H9 (cell line): ENCODE results near the gene CCDC30. TPM values are rescaled to one million over a fixed set of nuclear protein-coding genes. Genes with fewer than 3 reads are reported as not detected.

Experiments used
- DNase-seq: peaks from one replicate; pipeline ENCODE4 v3.0.0-alpha.2; 2017
- H2AFZ ChIP-seq: one replicate; pipeline ENCODE4 v1.6.1; 2013; ENCODE audit warnings: mild to moderate bottlenecking, low read length, control low read depth, moderate library complexity
- H2AK5ac ChIP-seq: 2 replicates; pipeline ENCODE4 v1.6.1; 2013; ENCODE audit warnings: low read length, control low read depth, mixed read lengths; ENCODE audit not compliant: insufficient read length
- H2BK120ac ChIP-seq: one replicate; pipeline ENCODE4 v1.6.1; 2013; ENCODE audit warnings: low read depth, mild to moderate bottlenecking, low read length, control low read depth, inconsistent platforms; ENCODE audit not compliant: poor library complexity, severe bottlenecking
- H2BK12ac ChIP-seq: 2 replicates; pipeline ENCODE4 v1.6.1; 2013; ENCODE audit warnings: low read length, control low read depth, mixed read lengths, low read depth; ENCODE audit not compliant: insufficient read length
- H2BK15ac ChIP-seq: 2 replicates; pipeline ENCODE4 v1.6.1; 2013; ENCODE audit warnings: low read depth, low read length, control low read depth
- H2BK20ac ChIP-seq: one replicate; pipeline ENCODE4 v1.6.1; 2013; ENCODE audit warnings: low read depth, mild to moderate bottlenecking, low read length, control low read depth, inconsistent platforms; ENCODE audit not compliant: poor library complexity, severe bottlenecking
- H2BK5ac ChIP-seq: 2 replicates; pipeline ENCODE4 v1.6.1; 2013; ENCODE audit warnings: low read length, control low read depth, mixed read lengths; ENCODE audit not compliant: insufficient read length
- H3K14ac ChIP-seq: 2 replicates; pipeline ENCODE4 v1.6.1; 2013; ENCODE audit warnings: low read length, control low read depth; ENCODE audit not compliant: insufficient read depth
- H3K18ac ChIP-seq: 2 replicates; pipeline ENCODE4 v1.6.1; 2013; ENCODE audit warnings: low read depth, mild to moderate bottlenecking, mixed read lengths, low read length, control low read depth; ENCODE audit not compliant: insufficient read length
- H3K23ac ChIP-seq: 2 replicates; pipeline ENCODE4 v1.6.1; 2013; ENCODE audit warnings: low read length, control low read depth, mixed read lengths, low read depth; ENCODE audit not compliant: insufficient read length
- H3K23me2 ChIP-seq: 2 replicates; pipeline ENCODE4 v1.6.1; 2013; ENCODE audit warnings: low read depth, mild to moderate bottlenecking, mixed read lengths, low read length, control low read depth; ENCODE audit not compliant: insufficient read length, poor library complexity, severe bottlenecking
- H3K27ac ChIP-seq: 2 replicates; pipeline ENCODE4 v1.5.1; 2013; ENCODE audit warnings: low read length, control low read depth, mixed read lengths, low read depth; ENCODE audit not compliant: insufficient read length
- H3K27me3 ChIP-seq: 2 replicates; pipeline ENCODE4 v1.6.1; 2013; ENCODE audit warnings: low read length, control low read depth, inconsistent platforms; ENCODE audit not compliant: insufficient read depth
- H3K4ac ChIP-seq: 2 replicates; pipeline ENCODE4 v1.6.1; 2013; ENCODE audit warnings: low read depth, mild to moderate bottlenecking, control low read depth, inconsistent platforms, low read length, moderate library complexity
- H3K4me1 ChIP-seq: 2 replicates; pipeline ENCODE4 v1.6.1; 2013; ENCODE audit warnings: low read length, control low read depth, inconsistent platforms; ENCODE audit not compliant: insufficient read depth
- H3K4me2 ChIP-seq: 2 replicates; pipeline ENCODE4 v1.6.1; 2013; ENCODE audit warnings: low read length, control low read depth, mixed read lengths; ENCODE audit not compliant: insufficient read length, insufficient read depth
- H3K56ac ChIP-seq: 2 replicates; pipeline ENCODE4 v1.6.1; 2013; ENCODE audit warnings: low read depth, mild to moderate bottlenecking, mixed read lengths, low read length, control low read depth; ENCODE audit not compliant: insufficient read length
- H3K79me1 ChIP-seq: 2 replicates; pipeline ENCODE4 v1.6.1; 2013; ENCODE audit warnings: low read depth, mild to moderate bottlenecking, moderate library complexity, low read length, control low read depth, inconsistent platforms; ENCODE audit not compliant: insufficient read depth, poor library complexity, severe bottlenecking
- H3K79me2 ChIP-seq: 2 replicates; pipeline ENCODE4 v1.6.1; 2013; ENCODE audit warnings: low read length, control low read depth, inconsistent platforms; ENCODE audit not compliant: insufficient read depth
- H3K9ac ChIP-seq: 2 replicates; pipeline ENCODE4 v1.6.1; 2013; ENCODE audit warnings: low read length, control low read depth, mixed read lengths; ENCODE audit not compliant: insufficient read length; ENCODE audit errors: extremely low read depth
- H3K9me3 ChIP-seq: one replicate; pipeline ENCODE4 v1.6.1; 2013; ENCODE audit warnings: low read depth, low read length, inconsistent platforms; ENCODE audit not compliant: control insufficient read depth
- H3T11ph ChIP-seq: one replicate; pipeline ENCODE4 v1.6.1; 2013; ENCODE audit warnings: mild to moderate bottlenecking, low read length, control low read depth, inconsistent platforms
- H4K20me1 ChIP-seq: one replicate; pipeline ENCODE4 v1.6.1; 2013; ENCODE audit not compliant: control insufficient read depth, insufficient read length, insufficient read depth
- H4K5ac ChIP-seq: 2 replicates; pipeline ENCODE4 v1.6.1; 2013; ENCODE audit warnings: low read depth, mild to moderate bottlenecking, mixed read lengths, low read length, control low read depth; ENCODE audit not compliant: insufficient read length
- H4K8ac ChIP-seq: replicated peaks from 2 replicates; pipeline ENCODE4 v1.6.1; 2013; ENCODE audit warnings: low read length, control low read depth, mixed read lengths, low read depth; ENCODE audit not compliant: insufficient read length
- H4K91ac ChIP-seq: 2 replicates; pipeline ENCODE4 v1.6.1; 2013; ENCODE audit warnings: low read depth, mild to moderate bottlenecking, moderate library complexity, mixed read lengths, low read length, control low read depth; ENCODE audit not compliant: insufficient read length
- H3K27ac Mint-ChIP-seq, 3 experiments: 2 replicates in 2 of 3; 3 replicates in 1 of 3; pipeline ENCODE4 v1.8.0; 2020 to 2021; ENCODE audit warnings: mixed read lengths in 3 of 3, mild to moderate bottlenecking in 1 of 3, moderate library complexity in 1 of 3
- H3K27me3 Mint-ChIP-seq: 2 replicates; pipeline ENCODE4 v1.8.0; 2021; ENCODE audit warnings: low read depth, mild to moderate bottlenecking, moderate library complexity, mixed read lengths
- H3K36me3 Mint-ChIP-seq, 3 experiments: 2 replicates in 2 of 3; 3 replicates in 1 of 3; pipeline ENCODE4 v1.8.0; 2020 to 2021; ENCODE audit warnings: low read depth in 3 of 3, mixed read lengths in 3 of 3; ENCODE audit not compliant: insufficient read depth in 1 of 3
- H3K4me1 Mint-ChIP-seq, 2 experiments: 2 replicates each; pipeline ENCODE4 v1.8.0; 2020; ENCODE audit warnings: mixed read lengths in 2 of 2
- H3K4me3 Mint-ChIP-seq, 2 experiments: 2 replicates in 1 of 2; 3 replicates in 1 of 2; pipeline ENCODE4 v1.8.0; 2020 to 2021; ENCODE audit warnings: mild to moderate bottlenecking in 2 of 2, mixed read lengths in 2 of 2, moderate library complexity in 1 of 2
- H3K9me3 Mint-ChIP-seq, 2 experiments: 2 replicates in 1 of 2; 3 replicates in 1 of 2; pipeline ENCODE4 v1.8.0; 2020; ENCODE audit warnings: mild to moderate bottlenecking in 2 of 2, mixed read lengths in 2 of 2, moderate library complexity in 1 of 2
- WGBS: extraction: QIAGEN DNeasy Blood & Tissue Kit; methylation state at CpG from one replicate; pipeline ENCODE4 v1.1.7; 2013; ENCODE audit warnings: missing lambda C conversion rate, low lambda C conversion rate, mixed read lengths; ENCODE audit not compliant: insufficient read length; ENCODE audit errors: extremely low coverage; 5-methylcytosine and 5-hydroxymethylcytosine counted together
- total RNA-seq: library from RNA; stranded (reverse); gene quantifications from 2 replicates; pipeline ENCODE4 v1.2.1, GENCODE V29; 2021
- TF ChIP-seq, protein P1 (sequence below): fragments of 200-600 bp; sonication (generic); conservative IDR thresholded peaks from 3 replicates; pipeline ENCODE4 v1.8.0; 2021; ENCODE audit warnings: antibody characterized with exemption, mild to moderate bottlenecking

Gene CCDC30
- total RNA-seq, 1 experiment from 2014 or later: 1.8 TPM

DNA sequence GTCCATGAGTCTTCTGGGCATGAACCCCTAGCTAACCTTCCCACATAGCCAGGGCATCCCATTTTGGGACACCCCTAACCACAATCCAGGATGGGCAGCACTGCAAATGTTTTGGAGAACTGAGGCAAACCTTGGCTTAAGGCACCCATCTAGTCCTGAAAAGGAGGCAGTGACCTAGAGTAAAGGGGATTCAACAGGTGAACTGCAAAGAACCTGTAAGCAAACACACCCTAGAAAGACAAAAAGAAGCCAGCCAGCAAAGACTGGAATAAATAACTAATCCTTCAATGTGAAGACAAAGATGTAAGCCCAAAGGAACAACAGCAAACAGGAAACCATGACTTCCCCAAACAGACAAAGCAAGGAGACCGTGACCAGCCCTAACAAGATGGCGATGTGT, 138.4 kb downstream of the CCDC30 start:
- no peak overlapping the region for H3K18ac ChIP-seq
- H3K4me1 ChIP-seq: no peaks in the 10 kb centered on the region; the same call in 1 of the 2 replicates
- H3K27me3 ChIP-seq: no peaks in the 10 kb centered on the region
- H2BK12ac ChIP-seq: no peak overlapping the region
- H3K9me3 Mint-ChIP-seq: peaks cover 7 to 17% of the 10 kb centered on the region in 2 experiments
- no peak overlapping the region for H3K27ac Mint-ChIP-seq
- no peak overlapping the region for H3K27ac ChIP-seq
- no peaks in the 10 kb centered on the region for H4K20me1 ChIP-seq
- H4K91ac ChIP-seq: no peak overlapping the region
- no peak overlapping the region for H2BK5ac ChIP-seq
- H2BK15ac ChIP-seq: no peak overlapping the region
- no peak overlapping the region for H4K5ac ChIP-seq
- peaks cover 8 to 16% of the 10 kb centered on the region in 2 experiments for H3K4me1 Mint-ChIP-seq
- H3K56ac ChIP-seq: no peak overlapping the region
- no peak overlapping the region for H4K8ac ChIP-seq
- 0 out of 7 replicates have a peak, but pooled peaks cover 0 to 4% (median 0%) of the 10 kb centered on the region in 3 experiments for H3K36me3 Mint-ChIP-seq
- no peaks in the 10 kb centered on the region for H3K79me1 ChIP-seq
- no peak overlapping the region for H3K14ac ChIP-seq
- no peak overlapping the region for H2AFZ ChIP-seq
- H3K4me3 Mint-ChIP-seq: no peak overlapping the region
- DNase-seq: no peak
- H3K9ac ChIP-seq: no peak overlapping the region
- H2BK20ac ChIP-seq: no peak overlapping the region
- no peak overlapping the region for H2BK120ac ChIP-seq
- no peaks in the 10 kb centered on the region for H3K79me2 ChIP-seq
- H3K4ac ChIP-seq: no peak overlapping the region
- no CpG with 5 or more reads among the region's 2 CpGs for WGBS
- H3K23ac ChIP-seq: no peak overlapping the region
- peaks cover 1% of the 10 kb centered on the region; the same call in 1 of the 2 replicates for H3K27me3 Mint-ChIP-seq
- H3K23me2 ChIP-seq: no peaks in the 10 kb centered on the region
- no peaks in the 10 kb centered on the region for H3K9me3 ChIP-seq
- H3K4me2 ChIP-seq: no peak overlapping the region
- TF ChIP-seq, protein P1, sequence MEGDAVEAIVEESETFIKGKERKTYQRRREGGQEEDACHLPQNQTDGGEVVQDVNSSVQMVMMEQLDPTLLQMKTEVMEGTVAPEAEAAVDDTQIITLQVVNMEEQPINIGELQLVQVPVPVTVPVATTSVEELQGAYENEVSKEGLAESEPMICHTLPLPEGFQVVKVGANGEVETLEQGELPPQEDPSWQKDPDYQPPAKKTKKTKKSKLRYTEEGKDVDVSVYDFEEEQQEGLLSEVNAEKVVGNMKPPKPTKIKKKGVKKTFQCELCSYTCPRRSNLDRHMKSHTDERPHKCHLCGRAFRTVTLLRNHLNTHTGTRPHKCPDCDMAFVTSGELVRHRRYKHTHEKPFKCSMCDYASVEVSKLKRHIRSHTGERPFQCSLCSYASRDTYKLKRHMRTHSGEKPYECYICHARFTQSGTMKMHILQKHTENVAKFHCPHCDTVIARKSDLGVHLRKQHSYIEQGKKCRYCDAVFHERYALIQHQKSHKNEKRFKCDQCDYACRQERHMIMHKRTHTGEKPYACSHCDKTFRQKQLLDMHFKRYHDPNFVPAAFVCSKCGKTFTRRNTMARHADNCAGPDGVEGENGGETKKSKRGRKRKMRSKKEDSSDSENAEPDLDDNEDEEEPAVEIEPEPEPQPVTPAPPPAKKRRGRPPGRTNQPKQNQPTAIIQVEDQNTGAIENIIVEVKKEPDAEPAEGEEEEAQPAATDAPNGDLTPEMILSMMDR: no peak
- H2AK5ac ChIP-seq: no peak overlapping the region
- H3T11ph ChIP-seq: no peak overlapping the region
